HepG2 (cell line): Measurements from ENCODE around the gene SLFNL1. TPM values are rescaled to one million over a fixed set of nuclear protein-coding genes. Genes with fewer than 3 reads are reported as not detected.

Experiments
- ATAC-seq: fragments of 200-7000 bp; cut with Tn5 transposase; 3 replicates; pipeline ENCODE4 v1.9.1; 2020; ENCODE audit warnings: mild to moderate bottlenecking, moderate library complexity
- BruUV-seq: library from RNA; stranded (reverse); fragments of 400-500 nt; replicated peaks from 2 replicates; lab custom pipeline; 2021; lab: Mats Ljungman, UMichigan
- CTCF ChIA-PET: fragments of 300-600 bp; formaldehyde crosslinking; extraction: SDS; loops from one replicate; lab custom pipeline; 2021; ENCODE audit warnings: low total read pairs, inconsistent platforms, low intra/inter-chr PET ratio; lab: Yijun Ruan, JAX
- POLR2A ChIA-PET: fragments of 350-600 bp; sonication (Branson Sonifier 250); formaldehyde crosslinking; loops from one replicate; lab custom pipeline; 2020; ENCODE audit warnings: antibody characterized with exemption, inconsistent platforms; lab: Yijun Ruan, JAX
- DNase-seq: peaks from one replicate; pipeline ENCODE4 v3.0.0-alpha.2; 2015; ENCODE audit warnings: low spot score
- FAIRE-seq: peaks from 3 replicates; lab custom pipeline; 2011; peaks lifted over from hg19 to GRCh38; lab: Jason Lieb, UNC
- H2AFZ ChIP-seq: one replicate; pipeline ENCODE4 v1.6.1; 2011; ENCODE audit warnings: low read length, inconsistent platforms
- H3K27ac ChIP-seq: fragments of 300-600 bp; 3 replicates; pipeline ENCODE4 v1.8.0; 2011; ENCODE audit warnings: mixed run types, mild to moderate bottlenecking, mixed read lengths, low read length, inconsistent platforms; ENCODE audit not compliant: insufficient read depth; ENCODE audit errors: extremely low read length
- H3K27me3 ChIP-seq, 2 experiments: fragments of 200-600 bp in 1 of 2; 2 replicates in 1 of 2; 3 replicates in 1 of 2; pipeline versions ENCODE4 v1.6.0 to v1.8.0; 2011; ENCODE audit warnings: low read length in 2 of 2, mild to moderate bottlenecking in 2 of 2, moderate library complexity in 2 of 2, inconsistent platforms in 1 of 2; ENCODE audit not compliant: insufficient read depth in 2 of 2, control insufficient read depth in 1 of 2
- H3K36me3 ChIP-seq, 2 experiments: fragments of 200-600 bp in 1 of 2; replicated peaks in 1 of 2; 2 replicates in 1 of 2; 3 replicates in 1 of 2; pipeline versions ENCODE4 v1.5.1 to v1.8.0; 2011; ENCODE audit warnings: low read length in 2 of 2, inconsistent platforms in 1 of 2; ENCODE audit not compliant: insufficient read depth in 2 of 2, control insufficient read depth in 1 of 2
- H3K4me1 ChIP-seq: 2 replicates; pipeline ENCODE4 v1.5.1; 2012; ENCODE audit warnings: low read length, inconsistent platforms; ENCODE audit not compliant: insufficient read depth
- H3K4me2 ChIP-seq: 2 replicates; pipeline ENCODE4 v1.6.0; 2011; ENCODE audit warnings: low read depth, low read length, inconsistent platforms
- H3K4me3 ChIP-seq, 3 experiments: fragments of 200-600 bp in 1 of 3; sonication (generic), shearing (Covaris generic) in 1 of 3; replicated peaks in 1 of 3; 2 replicates each; pipeline ENCODE4 v1.5.1; 2011 to 2016; ENCODE audit warnings: low read length in 3 of 3, inconsistent platforms in 2 of 3, low read depth in 2 of 3, mild to moderate bottlenecking in 2 of 3, control low read depth in 1 of 3, mixed read lengths in 1 of 3; ENCODE audit not compliant: insufficient read depth in 1 of 3
- H3K79me2 ChIP-seq: one replicate; pipeline ENCODE4 v1.6.1; 2011; ENCODE audit warnings: low read length, inconsistent platforms; ENCODE audit not compliant: insufficient read depth
- H3K9ac ChIP-seq: 2 replicates; pipeline ENCODE4 v1.6.0; 2011; ENCODE audit warnings: mild to moderate bottlenecking, low read depth, low read length, inconsistent platforms; ENCODE audit not compliant: insufficient read depth
- H3K9me3 ChIP-seq: 2 replicates; pipeline ENCODE4 v1.5.1; 2012; ENCODE audit warnings: mild to moderate bottlenecking, low read length
- H4K20me1 ChIP-seq: 2 replicates; pipeline ENCODE4 v1.6.0; 2011; ENCODE audit warnings: inconsistent platforms, mild to moderate bottlenecking, low read length, moderate library complexity; ENCODE audit not compliant: insufficient read depth
- ATF2 ChIP-seq: sonication (generic); formaldehyde crosslinking; IDR thresholded peaks from 2 replicates; pipeline ENCODE4 v1.4.0; 2020; ENCODE audit warnings: missing genetic modification reagents
- CSRNP1 ChIP-seq: sonication (generic); formaldehyde crosslinking; IDR thresholded peaks from 2 replicates; pipeline ENCODE4 v1.8.1; 2023; ENCODE audit warnings: mild to moderate bottlenecking, missing genetic modification reagents
- FOXK2 ChIP-seq: fragments of 450-650 bp; IDR thresholded peaks from 2 replicates; pipeline ENCODE4 v1.6.1; 2016
- MEIS2 ChIP-seq: sonication (generic); formaldehyde crosslinking; IDR thresholded peaks from 2 replicates; pipeline ENCODE4 v1.9.0; 2021; ENCODE audit warnings: mild to moderate bottlenecking, missing genetic modification reagents
- MLXIP ChIP-seq: sonication (generic); formaldehyde crosslinking; IDR thresholded peaks from 2 replicates; pipeline ENCODE4 v1.9.0; 2021; ENCODE audit warnings: missing genetic modification reagents, borderline replicate concordance
- POLR2AphosphoS5 ChIP-seq: IDR thresholded peaks from 2 replicates; pipeline ENCODE4 v1.6.1; 2012; ENCODE audit warnings: low read depth, low read length
- POLR2G ChIP-seq: fragments of 200-400 bp; formaldehyde crosslinking; IDR thresholded peaks from 2 replicates; pipeline ENCODE4 v1.6.1; 2018; ENCODE audit warnings: mild to moderate bottlenecking, low read depth, low read length, moderate library complexity
- PRDM15 ChIP-seq: sonication (generic); formaldehyde crosslinking; IDR thresholded peaks from 2 replicates; pipeline ENCODE4 v1.4.0; 2020; ENCODE audit warnings: missing genetic modification reagents
- RBM22 ChIP-seq: fragments of 200-400 bp; formaldehyde crosslinking; optimal IDR thresholded peaks from 2 replicates; pipeline ENCODE3; 2017; ENCODE audit warnings: mild to moderate bottlenecking, low read length, moderate library complexity
- ZNF570 ChIP-seq: sonication (generic); formaldehyde crosslinking; IDR thresholded peaks from 2 replicates; pipeline ENCODE4 v1.4.0; 2020; ENCODE audit warnings: mild to moderate bottlenecking, missing genetic modification reagents, borderline replicate concordance
- ZNF747 ChIP-seq: sonication (generic); formaldehyde crosslinking; IDR thresholded peaks from 2 replicates; pipeline ENCODE4 v1.8.1; 2023; ENCODE audit warnings: missing genetic modification reagents, mild to moderate bottlenecking, borderline replicate concordance
- WGBS: methylation state at CpG from one replicate; pipeline ENCODE4 v1.1.6; 2017; ENCODE audit warnings: low lambda C conversion rate; 5-methylcytosine and 5-hydroxymethylcytosine counted together
- in situ Hi-C: cut with HindIII; loops from 2 replicates; pipeline ENCODE4 v1.10.0; 2017; ENCODE audit warnings: low pct_unique_long_range_greater_than_20kb; ENCODE audit not compliant: extremely low pct_ligation_motif_present
- intact Hi-C: fragments of 100-400 bp; cut with micrococcal nuclease; formaldehyde crosslinking; loops from one replicate; pipeline ENCODE4 v1.10.0; 2022; ENCODE audit not compliant: unreplicated experiment
- polyA plus RNA-seq, 8 experiments: library from polyadenylated mRNA; depleted of rRNA in 3 of 8; stranded (reverse) in 7 of 8; unstranded in 1 of 8; fragments of >200 nt; fragmentation: Illumina TruSeq in 4 of 8; extraction: Trizol in 4 of 8; gene quantifications; 2 replicates each; pipeline versions ENCODE4 v1.2.1 to v1.2.3, GENCODE V29; 2011 to 2016; ENCODE audit warnings: low read depth in 4 of 8, missing spikeins in 1 of 8, mixed read lengths in 1 of 8; ENCODE audit not compliant: insufficient read depth in 1 of 8
- total RNA-seq, 5 experiments: library from RNA; depleted of rRNA; stranded (reverse); fragments of >200 nt; fragmentation: Illumina TruSeq; extraction: Trizol; gene quantifications; 2 replicates each; pipeline ENCODE4 v1.2.3, GENCODE V29; 2016; ENCODE audit warnings: low read depth in 1 of 5

SLFNL1 gene
- total and polyA plus RNA-seq, 2 of the 13 experiments (the other 11 are each of a cell fraction or from before 2014, with no cell fraction given), result 0.07 to 0.20 TPM

- BruUV-seq, result no TSS peak
- in situ Hi-C loops (no loop called here), intact Hi-C loops (no loop called here)
- DNase-seq, result no peak
- peak; percentile 1 for ATAC-seq
- 51% methylated on average over 3 of the region's 3 CpGs for WGBS
- peak; percentile 49 for TF ChIP-seq RBM22
- TF ChIP-seq ATF2, result no peak
- TF ChIP-seq POLR2AphosphoS5, result peak; percentile 23; the same call in 1 of the 2 replicates
- no peak for TF ChIP-seq MLXIP (CRISPR knock-in tag)
- TF ChIP-seq PRDM15, result no peak
- no peak for TF ChIP-seq CSRNP1 (CRISPR knock-in tag)
- TF ChIP-seq POLR2G, result peak; percentile 44; the same call in 1 of the 2 replicates
- TF ChIP-seq MEIS2, result no peak
- TF ChIP-seq FOXK2, result no peak
- no peak for TF ChIP-seq ZNF570 (CRISPR knock-in tag)
- no peak for TF ChIP-seq ZNF747
- H3K27ac ChIP-seq, result no peak overlapping the region
- no peaks in the 10 kb centered on the region for H3K27me3 ChIP-seq
- peaks cover 3 to 13% of the 10 kb centered on the region in 2 experiments; a peak in 4 of 5 replicates for H3K36me3 ChIP-seq
- no peak overlapping the region for H3K4me3 ChIP-seq
- FAIRE-seq, result no peak
- CTCF ChIA-PET, result no interaction called here
- POLR2A ChIA-PET, result interaction anchor here (1.7 kb wide), 1 partner anchor 24 kb away, joined by 3 read pairs; no protein-coding TSS in a partner anchor
- H3K4me2 ChIP-seq, result no peak overlapping the region
- no peaks in the 10 kb centered on the region for H3K9me3 ChIP-seq
- H2AFZ ChIP-seq, result no peak overlapping the region
- H3K4me1 ChIP-seq, result peaks cover 15% of the 10 kb centered on the region
- no peak overlapping the region; the same call in 1 of the 2 replicates for H3K9ac ChIP-seq
- H3K79me2 ChIP-seq, result no peaks in the 10 kb centered on the region
- no peaks in the 10 kb centered on the region; the same call in 1 of the 2 replicates for H4K20me1 ChIP-seq
Measured at GRCh38 chr1:41020654-41021053, 871 bp downstream of the SLFNL1 start.
